Ishikawa (cell line): ENCODE data around the gene CACNA1H.

Experiments used
- CEBPB ChIP-seq: IDR thresholded peaks from 2 replicates; pipeline ENCODE4 v1.6.1; 2012
- CREB1 ChIP-seq: IDR thresholded peaks from 2 replicates; pipeline ENCODE4 v1.6.1; 2012; ENCODE audit warnings: low read depth
- EP300 ChIP-seq: IDR thresholded peaks from 2 replicates; pipeline ENCODE4 v1.6.1; 2012; ENCODE audit warnings: borderline replicate concordance
- FOXM1 ChIP-seq: IDR thresholded peaks from 2 replicates; pipeline ENCODE4 v1.6.1; 2012; ENCODE audit warnings: low read depth, borderline replicate concordance
- MAX ChIP-seq: IDR thresholded peaks from 2 replicates; pipeline ENCODE4 v1.6.1; 2012
- REST ChIP-seq: IDR thresholded peaks from 2 replicates; pipeline ENCODE4 v1.6.1; 2012; ENCODE audit warnings: low read depth, mild to moderate bottlenecking
- TAF1 ChIP-seq: IDR thresholded peaks from 2 replicates; pipeline ENCODE4 v1.6.1; 2012; ENCODE audit warnings: low read depth, mild to moderate bottlenecking
- TEAD4 ChIP-seq: IDR thresholded peaks from 2 replicates; pipeline ENCODE4 v1.6.1; 2012
- USF1 ChIP-seq: IDR thresholded peaks from 2 replicates; pipeline ENCODE4 v1.6.1; 2012
- YY1 ChIP-seq: IDR thresholded peaks from 2 replicates; pipeline ENCODE4 v1.6.1; 2012; ENCODE audit warnings: low read depth
- ZBTB7A ChIP-seq: IDR thresholded peaks from 2 replicates; pipeline ENCODE4 v1.6.1; 2012; ENCODE audit warnings: low read depth

DNA sequence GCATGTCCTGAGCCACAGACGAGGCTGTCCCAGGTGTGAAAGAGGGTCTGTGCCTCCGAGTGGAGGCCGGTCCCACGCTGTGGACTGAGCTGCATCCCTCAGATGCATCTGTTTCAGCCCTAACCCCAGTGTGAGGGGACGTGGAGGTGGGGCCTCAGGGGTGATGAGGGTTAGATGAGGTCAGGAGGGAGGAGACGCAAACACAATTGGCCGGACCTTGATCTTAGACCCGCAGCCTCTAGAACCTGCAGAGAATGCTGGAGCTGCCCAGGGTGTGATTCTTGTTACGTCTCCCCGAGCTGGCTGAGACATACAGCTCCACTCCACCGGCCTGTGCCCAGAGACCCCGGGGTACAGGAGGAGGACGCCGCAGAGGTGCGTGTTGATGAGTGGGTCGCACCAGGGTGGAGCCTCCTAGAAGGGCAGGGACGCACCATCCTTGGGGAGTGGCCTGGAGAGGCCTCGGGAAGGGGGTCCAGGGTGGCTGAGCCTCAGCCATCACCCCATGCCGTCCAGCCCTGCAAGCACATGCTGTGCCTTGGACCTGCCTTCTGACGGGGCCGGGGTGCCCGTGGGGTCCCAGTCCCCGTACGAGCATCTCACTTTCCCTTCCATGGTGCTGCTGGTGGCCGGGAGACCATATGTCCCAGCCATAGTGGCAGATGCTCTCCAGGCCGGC, 40.3 kb upstream of the CACNA1H start:
- TF ChIP-seq MAX (no peak), FOXM1 (no peak), YY1 (no peak), EP300 (no peak), USF1 (no peak), CEBPB (no peak), ZBTB7A (no peak), TAF1 (no peak), CREB1 (no peak), TEAD4 (no peak), REST (no peak)
